ENCODE results near the gene PEX19. TPM values are rescaled to one million over a fixed set of nuclear protein-coding genes. Genes with fewer than 3 reads are reported as not detected.

The PEX19 gene
- polyA plus RNA-seq, 1 of the 3 experiments (the other 2 are of a cell fraction): 31.4 TPM

- Histone ChIP-seq H3K79me2 (ENCODE audit: insufficient read depth) (peaks cover 77% of the 10 kb centered on the region), H3K27ac (ENCODE audit: low read depth in 2 of 2, low read length in 1 of 2) (no peak overlapping the region), H3K4me1 (ENCODE audit: control insufficient read depth in 1 of 2, insufficient read depth in 2 of 2, low read depth in 1 of 2, low read length in 1 of 2) (peaks cover 0 to 17% of the 10 kb centered on the region in 2 experiments; a peak in 2 of 4 replicates), H3K9ac (no peak overlapping the region), H3K4me3 (ENCODE audit: low read depth in 2 of 2, low read length in 1 of 2) (no peak overlapping the region), H3K9me2 (no peaks in the 10 kb centered on the region), H3K36me3 (replicated peaks in 1 of 2; ENCODE audit: control insufficient read depth in 1 of 2, insufficient read depth in 2 of 2, low read length in 1 of 2) (peaks cover 5 to 17% of the 10 kb centered on the region in 2 experiments), H2AFZ (ENCODE audit: low read depth) (no peak overlapping the region), H4K20me1 (ENCODE audit: insufficient read depth) (peaks cover 59% of the 10 kb centered on the region), H3K9me3 (no peaks in the 10 kb centered on the region), H3K27me3 (ENCODE audit: insufficient read depth) (no peaks in the 10 kb centered on the region), H3F3A (replicated peaks; ENCODE audit: insufficient read depth) (peaks cover 17% of the 10 kb centered on the region), H3K4me2 (no peak overlapping the region)
- ChIA-PET POLR2A (interaction anchor here (1.0 to 1.4 kb wide), 3 partner anchors 10 to 151 kb away, joined by 3 to 4 read pairs (median 3); no protein-coding TSS in a partner anchor), CTCF (interaction anchor here (0.6 to 26.9 kb wide), 55 partner anchors 9 to 914 kb away, joined by 3 to 293 read pairs (median 5); partner anchors contain the start of genes CASQ1, DCAF8, IGSF8 and KCNJ10)
- TF ChIP-seq SMC3 (IDR thresholded peaks at IDR 0.05; ENCODE audit: low read depth, low read length) (peak; percentile 83), CTCF (IDR thresholded peaks at IDR 0.05) (peak; percentile 84), MXI1 (IDR thresholded peaks at IDR 0.05; ENCODE audit: low read depth, low read length) (0 out of 2 replicates have a peak, but pooled peaks have one; percentile 18), RAD21 (IDR thresholded peaks at IDR 0.05; ENCODE audit: low read length) (peak; percentile 92), MAX (IDR thresholded peaks at IDR 0.05; ENCODE audit: low read depth) (no peak), TEAD4 (IDR thresholded peaks at IDR 0.05; ENCODE audit: borderline replicate concordance, insufficient read depth) (no peak), JUND (IDR thresholded peaks at IDR 0.05) (no peak), RFX5 (IDR thresholded peaks at IDR 0.05; ENCODE audit: low read length) (0 out of 2 replicates have a peak, but pooled peaks have one; percentile 35), REST (IDR thresholded peaks at IDR 0.05; ENCODE audit: low read depth, low read length) (no peak)
- peak; percentile 68 for DNase-seq
- WGBS (ENCODE audit: low lambda C conversion rate): 80% methylated on average over 5 of the region's 5 CpGs
Observed at GRCh38 chr1:160251687-160252526, 33.0 kb downstream of the PEX19 start.

Data from SK-N-SH (cell line).